DMS79 (cell line): ENCODE data around the gene BBX.
"Not testable (repeated sequence)": the region's sequence is repeated elsewhere in the genome, so short reads cannot be mapped to it uniquely, and the experiment has no call there.

Experiments
- DNase-seq: peaks from one replicate; lab custom pipeline; 2025; lab: John Stamatoyannopoulos, UW

The BBX gene

GRCh38 chr3:107687056-107687581 is 164.4 kb downstream of the BBX start:
- no peak for DNase-seq

- no peak for DNase-seq
Observed at GRCh38 chr3:107689355-107689754, 166.6 kb downstream of the BBX start.

- no peak for DNase-seq
Observed at GRCh38 chr3:107690522-107691138, 167.9 kb downstream of the BBX start.

- DNase-seq = not testable (repeated sequence)
Observed at GRCh38 chr3:107691984-107692383, 169.2 kb downstream of the BBX start.

GRCh38 chr3:107697348-107697747 is 174.6 kb downstream of the BBX start:
- DNase-seq = not testable (repeated sequence)

GRCh38 chr3:107697855-107698254 is 175.1 kb downstream of the BBX start:
- DNase-seq = not testable (repeated sequence)

- DNase-seq = no peak
Observed at GRCh38 chr3:107699682-107700081, 176.9 kb downstream of the BBX start.

- no peak for DNase-seq
Observed at GRCh38 chr3:107701299-107701698, 178.5 kb downstream of the BBX start.

GRCh38 chr3:107704477-107704876 is 181.7 kb downstream of the BBX start:
- no peak for DNase-seq

- DNase-seq = peak; percentile 64
Observed at GRCh38 chr3:107705046-107705445, 182.3 kb downstream of the BBX start.

- peak; percentile 73 for DNase-seq
Observed at GRCh38 chr3:107710851-107711250, 188.1 kb downstream of the BBX start.

GRCh38 chr3:107716734-107717133 is 194.0 kb downstream of the BBX start:
- no peak for DNase-seq

- DNase-seq = no peak
Observed at GRCh38 chr3:107718547-107718946, 195.8 kb downstream of the BBX start.

GRCh38 chr3:107727102-107727501 is 204.3 kb downstream of the BBX start:
- DNase-seq = no peak

- DNase-seq = no peak
Observed at GRCh38 chr3:107729686-107730085, 206.9 kb downstream of the BBX start.

- no peak for DNase-seq
Observed at GRCh38 chr3:107734317-107734716, 211.6 kb downstream of the BBX start.

GRCh38 chr3:107737914-107738313 is 215.2 kb downstream of the BBX start:
- DNase-seq = no peak

- no peak for DNase-seq
Observed at GRCh38 chr3:107738486-107739183, 215.9 kb downstream of the BBX start.

- no peak for DNase-seq
Observed at GRCh38 chr3:107739227-107739626, 216.5 kb downstream of the BBX start.

- DNase-seq = no peak
Observed at GRCh38 chr3:107740992-107741896, 218.5 kb downstream of the BBX start.

GRCh38 chr3:107745354-107745753 is 222.6 kb downstream of the BBX start:
- DNase-seq = no peak

- no peak for DNase-seq
Observed at GRCh38 chr3:107752202-107752990, 229.6 kb downstream of the BBX start.
